Heart right ventricle (tissue), 16 donors: ENCODE data around the gene RHOG. TPM values are rescaled to one million over a fixed set of nuclear protein-coding genes. Genes with fewer than 3 reads are reported as not detected.

Experiments used
- ATAC-seq, 8 donors: fragments of 200-7000 bp; cut with Tn5 transposase; one replicate each; pipeline ENCODE4 v1.9.1; 2020; ENCODE audit warnings: mild to moderate bottlenecking in 8 of 8, moderate library complexity in 8 of 8, moderate number of reproducible peaks in 1 of 8
- DNase-seq, 2 donors: peaks; one replicate each; pipeline ENCODE4 v3.0.0-alpha.2; 2020
- H3K27ac ChIP-seq, 10 donors: fragments of 200-600 bp; sonication (generic) in 2 of 10; one replicate each; pipeline versions ENCODE4 v1.5.0 to v1.8.0; 2020 to 2022; ENCODE audit warnings: mild to moderate bottlenecking in 3 of 10
- H3K27me3 ChIP-seq, 7 donors: fragments of 200-600 bp; one replicate each; pipeline ENCODE4 v1.8.0; 2021 to 2022; ENCODE audit warnings: mild to moderate bottlenecking in 2 of 7
- H3K36me3 ChIP-seq, 9 donors: fragments of 200-600 bp; sonication (generic) in 1 of 9; one replicate each; pipeline versions ENCODE4 v1.5.0 to v1.8.0; 2020 to 2022; ENCODE audit warnings: mild to moderate bottlenecking in 2 of 9
- H3K4me1 ChIP-seq, 9 donors: fragments of 200-600 bp; sonication (generic) in 1 of 9; one replicate each; pipeline versions ENCODE4 v1.5.0 to v1.8.0; 2020 to 2022; ENCODE audit warnings: mild to moderate bottlenecking in 4 of 9
- H3K4me3 ChIP-seq, 10 donors: fragments of 200-600 bp; sonication (generic) in 2 of 10; one replicate each; pipeline versions ENCODE4 v1.5.0 to v1.8.0; 2020 to 2022; ENCODE audit warnings: mild to moderate bottlenecking in 7 of 10, moderate library complexity in 2 of 10
- H3K9me3 ChIP-seq, 11 donors: fragments of 200-600 bp in 10 of 11; sonication (generic) in 2 of 11; one replicate each; pipeline versions ENCODE4 v1.5.0 to v1.8.0; 2013 to 2022; ENCODE audit warnings: mild to moderate bottlenecking in 2 of 11, control low read depth in 1 of 11, moderate library complexity in 1 of 11
- CTCF ChIP-seq, 9 donors: fragments of 200-600 bp; sonication (generic) in 2 of 9; IDR thresholded peaks; one replicate each; pipeline versions ENCODE4 v1.5.0 to v1.8.0; 2021 to 2022; ENCODE audit warnings: antibody characterized with exemption in 9 of 9, mild to moderate bottlenecking in 5 of 9, moderate library complexity in 1 of 9
- WGBS, 2 donors: extraction: QIAGEN DNeasy Blood & Tissue Kit; methylation state at CpG; one replicate each; pipeline ENCODE4 v1.1.7; 2013; ENCODE audit warnings: inconsistent platforms in 1 of 2; 5-methylcytosine and 5-hydroxymethylcytosine counted together
- intact Hi-C, 10 donors: fragments of 100-400 bp; cut with DNase I; formaldehyde crosslinking; loops; one replicate each; pipeline versions ENCODE4 v1.11.1 to v1.14.2; 2022
- polyA plus RNA-seq, 2 donors: library from polyadenylated mRNA; stranded (reverse); fragments of 200-250 nt; gene quantifications; one replicate each; pipeline ENCODE4 v1.2.3, GENCODE V29; 2013
- total RNA-seq, 10 donors: library from RNA; stranded (reverse); fragmentation: NEBNext Ultra II Directional in 3 of 10; extraction: Animal tissue kit (Norgen Biotek cat#: 25700) in 3 of 10; gene quantifications; one replicate each; pipeline versions ENCODE4 v1.2.1 to v1.2.4, GENCODE V29; 2021 to 2023
- donor health status: Arrhythmogenic right ventricular cardiomyopathy.
- donor health status: ischemic (EF 13 %, LVEDD 7.1; RV severe dilation, severe dysfunction).
- donor health status: healthy with polysubstance abuse.
- donor health status: DM: no; HTN: yes; CAD: no.
- donor health status: DM: no; HTN: no; CAD: no.
- donor health status: ischemic (EF 25% LVEDD 6.9; RV normal size, moderate dysfunction).
- donor health status: ischemic (EF 25% LVEDD 5.7; RV mildly dilated, moderate dysfunction).
- donor health status: healthy.
- donor health status: DM: yes; HTN: yes; CAD: no.
- donor health status: Ischemic cardiomyopathy.
- donor health status: ischemic (EF 35%, LVEDD 5.7; RV mildly dilated, moderate dysfunction).
- donor health status: nonischemic (EF 11% LVEDD 7.7; RV severe dilation, severe dysfunction).
- donor health status: DM: yes; HTN: yes; CAD: no.
- donor health status: PGD.
- donor health status: ischemic (EF 29% LVEDD 5.4; RV normal size, mild dysfunction).
- donor health status: nonischemic (EF 23%, LVEDD 6.1; RV moderate dilation, normal function).

Gene RHOG
- total and polyA plus RNA-seq, 12 donors, result 15.3 to 55.7 (median 20.5) TPM

- H3K4me1 ChIP-seq, result peaks cover 34 to 100% (median 74%) of the 10 kb centered on the region in 9 donors
- H3K4me3 ChIP-seq, result peak overlapping the region in 1 of 10 donors; percentile 97
- no peaks in the 10 kb centered on the region for H3K9me3 ChIP-seq
- DNase-seq (no peak), ATAC-seq (no peak)
- WGBS, 2 donors, result 56 to 65% methylated on average over 4 of the region's 4 CpGs
- peak overlapping the region in 8 of 10 donors; percentile 16 to 100 (median 60) for H3K27ac ChIP-seq
- H3K36me3 ChIP-seq, result peaks cover 0 to 46% (median 5%) of the 10 kb centered on the region in 9 donors
- no peaks in the 10 kb centered on the region for H3K27me3 ChIP-seq
- TF ChIP-seq CTCF (IDR thresholded peaks at IDR 0.05), result no peak
- intact Hi-C loops, result no loop called here
Observed at GRCh38 chr11:3834349-3834663, 6.5 kb downstream of the RHOG start.

- H3K4me1 ChIP-seq, result peaks cover 34 to 97% (median 73%) of the 10 kb centered on the region in 9 donors
- no peak for TF ChIP-seq CTCF (IDR thresholded peaks at IDR 0.05)
- WGBS, 2 donors, result 85 to 88% methylated on average over 2 of the region's 2 CpGs
Observed at GRCh38 chr11:3833449-3833848, 7.3 kb downstream of the RHOG start.

GRCh38 chr11:3832816-3833215, 7.9 kb downstream of the RHOG start:
- Histone ChIP-seq H3K4me1 (peaks cover 32 to 90% (median 67%) of the 10 kb centered on the region in 9 donors), H3K27me3 (no peaks in the 10 kb centered on the region), H3K9me3 (no peaks in the 10 kb centered on the region), H3K4me3 (peak overlapping the region in 1 of 10 donors; percentile 6), H3K27ac (peak overlapping the region in 4 of 10 donors; percentile 29 to 100 (median 58)), H3K36me3 (peaks cover 0 to 59% (median 6%) of the 10 kb centered on the region in 9 donors)
- no peak for TF ChIP-seq CTCF (IDR thresholded peaks at IDR 0.05)
- DNase-seq (no peak), ATAC-seq (no peak)
- WGBS, 2 donors, result 94 to 98% methylated on average over 2 of the region's 2 CpGs
- intact Hi-C loops, result no loop called here

More at GRCh38 chr11:3833449-3833848, 7.3 kb downstream of the RHOG start:
- Histone ChIP-seq H3K27me3 (no peaks in the 10 kb centered on the region), H3K9me3 (no peaks in the 10 kb centered on the region), H3K4me3 (no peak overlapping the region), H3K36me3 (peaks cover 0 to 53% (median 6%) of the 10 kb centered on the region in 9 donors), H3K27ac (peak overlapping the region in 2 of 10 donors; percentile 72 to 100)
- DNase-seq, result no peak
- intact Hi-C loops, result no loop called here
- no peak for ATAC-seq

- intact Hi-C loops, result no loop called here
- H3K9me3 ChIP-seq, result no peaks in the 10 kb centered on the region
- H3K4me3 ChIP-seq, result no peak overlapping the region
- 39 to 42% methylated on average over 13 of the region's 13 CpGs for WGBS, 2 donors
- TF ChIP-seq CTCF (IDR thresholded peaks at IDR 0.05), result no peak
- peaks cover 22 to 84% (median 55%) of the 10 kb centered on the region in 9 donors for H3K4me1 ChIP-seq
- H3K27me3 ChIP-seq, result no peaks in the 10 kb centered on the region
- ATAC-seq, result peak; percentile 21 to 78 (median 74)
- peak in 1 of 2 donors; percentile 45 for DNase-seq
- peaks cover 0 to 71% (median 15%) of the 10 kb centered on the region in 9 donors for H3K36me3 ChIP-seq
- peak overlapping the region in 8 of 10 donors; percentile 29 to 100 (median 51) for H3K27ac ChIP-seq
Observed at GRCh38 chr11:3831378-3832239, 9.2 kb downstream of the RHOG start.
